ENCODE results near the gene RUNDC3A.

The RUNDC3A gene

DNA sequence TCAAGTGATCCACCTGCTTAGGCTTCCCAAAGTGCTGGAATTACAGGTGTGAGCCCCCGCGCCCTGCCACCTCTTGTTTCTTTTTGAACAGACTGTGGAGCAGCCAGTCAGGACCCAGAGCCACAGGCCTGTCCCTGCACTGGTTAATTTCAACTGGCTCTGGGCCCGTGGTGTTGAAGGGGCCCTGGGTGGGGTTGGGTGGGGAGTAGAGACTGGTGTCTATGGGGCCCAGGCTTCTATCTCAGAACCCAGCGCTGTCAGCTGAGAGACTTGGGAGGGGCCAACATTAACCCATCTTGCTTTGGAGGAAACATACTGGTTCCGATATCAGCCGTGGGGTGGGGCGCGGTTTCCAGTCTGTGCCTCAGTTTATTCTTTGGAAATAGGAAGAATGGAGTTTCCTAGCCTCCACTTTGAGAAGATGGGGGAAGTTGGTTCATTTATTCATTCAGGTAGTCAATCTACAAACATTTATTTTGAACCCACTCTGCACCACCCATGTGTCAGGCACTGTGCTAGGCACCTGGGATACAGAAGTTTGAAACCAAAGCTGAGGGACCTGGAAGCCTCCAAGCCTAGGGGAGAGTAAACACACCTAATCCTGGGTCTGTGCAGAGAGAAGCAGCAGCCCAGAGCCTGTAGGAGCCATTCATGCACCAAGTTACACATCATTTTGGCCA is 24.9 kb upstream of the RUNDC3A start:
- no peak for DNase-seq (ENCODE audit: low read depth)

GRCh38 chr17:44284024-44284400 is 24.4 kb upstream of the RUNDC3A start:
- DNase-seq (ENCODE audit: low read depth): no peak

- DNase-seq (ENCODE audit: low read depth): no peak
Observed at GRCh38 chr17:44287651-44288050, 20.8 kb upstream of the RUNDC3A start.

DNA sequence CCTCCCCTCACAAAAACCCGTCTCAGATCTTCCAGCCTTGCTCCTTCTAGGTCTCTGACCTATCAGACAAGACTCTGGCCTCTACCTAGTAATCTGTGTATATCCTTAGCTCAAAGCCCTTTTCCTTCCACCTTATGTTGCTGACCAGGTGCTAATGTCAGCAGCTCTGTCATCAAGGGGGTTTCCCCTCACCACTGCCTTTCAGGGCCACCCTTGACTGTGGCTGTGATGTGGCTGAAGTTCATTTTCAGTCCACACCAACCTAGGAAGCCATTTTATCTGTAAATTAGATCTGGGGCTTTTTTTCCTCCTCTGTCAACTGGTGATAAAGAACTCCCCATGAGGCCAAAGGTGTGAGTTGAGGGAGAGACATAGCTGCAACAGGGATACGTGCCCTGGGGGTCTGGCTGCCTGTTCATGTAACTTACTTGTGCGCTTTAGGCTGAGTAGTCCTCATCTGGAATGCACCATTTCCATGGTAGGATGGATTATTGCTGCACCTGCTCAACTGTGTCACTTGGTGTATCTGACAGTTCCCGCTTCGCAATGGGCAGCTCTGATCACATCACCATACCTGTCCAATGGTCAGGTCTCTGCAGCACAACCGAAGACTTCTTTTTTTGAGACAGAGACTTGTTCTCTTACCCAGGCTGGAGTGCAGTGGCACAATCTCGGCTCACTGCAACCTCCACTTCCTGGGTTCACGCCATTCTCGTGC is 14.7 kb upstream of the RUNDC3A start:
- DNase-seq (ENCODE audit: low read depth): no peak

GRCh38 chr17:44297975-44298374 is 10.4 kb upstream of the RUNDC3A start:
- no peak for DNase-seq (ENCODE audit: low read depth)

DNA sequence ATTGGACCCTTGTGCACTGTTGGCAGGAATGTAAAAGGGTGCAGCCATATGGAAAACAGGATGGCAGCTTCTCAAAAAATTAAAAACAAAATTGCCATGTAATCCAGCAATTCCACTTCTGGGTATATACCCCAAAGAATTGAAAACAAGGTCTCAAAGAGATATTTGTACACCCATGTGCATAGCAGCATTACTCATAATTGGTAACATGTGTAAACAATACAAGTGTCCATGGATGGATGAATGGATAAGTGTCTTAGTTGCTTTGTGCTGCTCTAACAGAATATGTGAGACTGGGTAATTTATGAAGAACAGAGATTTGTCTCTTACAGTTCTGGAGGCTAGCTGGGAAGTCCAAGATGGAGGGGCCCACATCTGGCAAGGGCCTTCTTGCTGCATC is 3.8 kb upstream of the RUNDC3A start:
- DNase-seq (ENCODE audit: low read depth): no peak

GRCh38 chr17:44307387-44308186 is 814 bp upstream of the RUNDC3A start:
- peak; percentile 54 for DNase-seq (ENCODE audit: low read depth)

DNA sequence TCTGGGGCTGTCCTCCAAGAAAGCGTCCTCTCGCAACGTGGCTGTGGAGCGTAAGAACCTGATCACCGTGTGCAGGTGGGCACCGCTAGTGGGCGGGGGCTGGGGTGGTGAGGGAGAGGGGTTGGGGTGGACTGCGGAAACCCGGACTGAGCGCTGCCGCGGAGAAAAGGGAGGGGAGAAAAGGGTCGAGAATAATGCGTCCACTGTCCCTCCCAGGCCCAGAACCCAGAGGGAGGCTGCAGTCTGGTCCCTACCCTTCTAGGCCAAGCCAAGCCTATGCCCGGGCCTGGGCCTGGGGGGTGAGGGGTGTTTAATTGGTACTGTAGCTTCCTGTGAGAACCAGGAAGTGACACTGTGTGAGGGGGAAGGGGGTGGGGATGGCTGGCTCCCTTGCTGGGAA is 464 bp downstream of the RUNDC3A start:
- DNase-seq (ENCODE audit: low read depth): no peak

- DNase-seq (ENCODE audit: low read depth): no peak
Observed at GRCh38 chr17:44309472-44309871, 1.1 kb downstream of the RUNDC3A start.

DNA sequence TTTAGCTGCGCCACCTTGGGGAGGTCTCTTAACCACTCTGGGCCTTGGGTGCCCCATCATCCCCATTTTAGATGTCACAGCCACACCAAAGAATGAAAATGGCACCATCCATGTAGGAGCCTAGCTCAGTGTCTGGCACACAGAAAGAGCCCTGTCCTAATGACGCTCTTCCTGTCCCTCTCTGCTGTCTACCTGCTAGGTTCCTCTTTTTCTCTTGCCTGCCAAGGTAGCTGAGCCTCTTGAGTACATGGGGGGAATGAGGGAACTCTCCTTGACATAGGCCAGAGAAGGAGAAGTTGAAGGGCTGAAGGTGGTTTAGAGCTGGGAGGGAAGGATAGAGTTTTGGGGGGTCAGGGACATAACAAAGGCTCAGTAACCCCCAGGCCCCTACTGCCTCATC is 1.8 kb downstream of the RUNDC3A start:
- no peak for DNase-seq (ENCODE audit: low read depth)

GRCh38 chr17:44310609-44311376 is 2.4 kb downstream of the RUNDC3A start:
- no peak for DNase-seq (ENCODE audit: low read depth)

DNA sequence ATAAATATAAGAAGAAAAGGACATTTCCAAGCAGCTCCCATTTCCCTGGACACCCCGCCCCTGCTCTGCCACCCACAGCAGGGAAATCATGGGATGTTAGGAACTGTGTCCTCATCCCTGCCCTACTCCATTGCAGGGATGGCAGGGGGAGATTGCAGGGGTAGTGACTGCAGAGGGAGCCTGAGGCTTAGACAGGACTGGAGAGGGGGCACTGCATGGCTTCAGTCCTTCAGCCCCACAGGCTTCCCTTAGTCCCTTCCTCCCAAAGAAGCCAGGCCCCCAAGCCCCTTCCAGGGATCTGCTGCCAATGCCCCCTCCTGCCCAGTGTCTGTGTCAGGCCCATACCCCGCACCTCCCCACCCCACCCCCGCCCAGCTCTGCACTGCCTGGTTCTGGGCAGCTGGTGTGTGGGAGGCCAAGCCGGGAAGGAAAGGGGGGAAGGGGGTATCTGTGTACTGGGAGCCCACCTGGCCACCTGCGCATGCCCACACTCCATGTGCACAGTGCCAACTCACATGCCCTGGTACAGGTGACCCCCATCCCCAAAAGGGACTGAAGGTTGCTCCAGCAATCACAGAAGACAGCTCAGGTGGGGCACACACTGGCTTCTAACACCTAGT is 3.3 kb downstream of the RUNDC3A start:
- no peak for DNase-seq (ENCODE audit: low read depth)

- DNase-seq (ENCODE audit: low read depth): no peak
Observed at GRCh38 chr17:44312396-44313104, 4.1 kb downstream of the RUNDC3A start.

DNA sequence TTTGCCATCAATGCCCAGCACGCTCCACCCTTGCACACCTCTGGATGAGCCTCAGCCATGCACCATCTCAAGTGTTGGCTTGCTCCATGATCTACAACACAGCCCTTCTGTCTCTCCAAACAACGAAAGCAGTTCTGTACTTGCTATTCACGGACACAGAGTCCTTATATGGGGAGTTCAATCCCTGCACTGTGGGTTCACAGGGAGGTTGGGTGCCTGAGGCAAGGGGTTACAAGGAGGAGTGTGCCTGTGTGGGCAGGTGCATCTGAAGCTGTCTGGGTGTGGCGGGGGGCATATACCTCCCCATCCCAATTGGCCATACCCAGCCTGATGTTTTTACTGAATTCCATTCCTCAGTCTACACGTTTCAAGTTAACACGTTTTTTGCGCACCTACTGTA is 5.6 kb downstream of the RUNDC3A start:
- no peak for DNase-seq (ENCODE audit: low read depth)

GRCh38 chr17:44314524-44314868 is 6.1 kb downstream of the RUNDC3A start:
- DNase-seq (ENCODE audit: low read depth): no peak

DNA sequence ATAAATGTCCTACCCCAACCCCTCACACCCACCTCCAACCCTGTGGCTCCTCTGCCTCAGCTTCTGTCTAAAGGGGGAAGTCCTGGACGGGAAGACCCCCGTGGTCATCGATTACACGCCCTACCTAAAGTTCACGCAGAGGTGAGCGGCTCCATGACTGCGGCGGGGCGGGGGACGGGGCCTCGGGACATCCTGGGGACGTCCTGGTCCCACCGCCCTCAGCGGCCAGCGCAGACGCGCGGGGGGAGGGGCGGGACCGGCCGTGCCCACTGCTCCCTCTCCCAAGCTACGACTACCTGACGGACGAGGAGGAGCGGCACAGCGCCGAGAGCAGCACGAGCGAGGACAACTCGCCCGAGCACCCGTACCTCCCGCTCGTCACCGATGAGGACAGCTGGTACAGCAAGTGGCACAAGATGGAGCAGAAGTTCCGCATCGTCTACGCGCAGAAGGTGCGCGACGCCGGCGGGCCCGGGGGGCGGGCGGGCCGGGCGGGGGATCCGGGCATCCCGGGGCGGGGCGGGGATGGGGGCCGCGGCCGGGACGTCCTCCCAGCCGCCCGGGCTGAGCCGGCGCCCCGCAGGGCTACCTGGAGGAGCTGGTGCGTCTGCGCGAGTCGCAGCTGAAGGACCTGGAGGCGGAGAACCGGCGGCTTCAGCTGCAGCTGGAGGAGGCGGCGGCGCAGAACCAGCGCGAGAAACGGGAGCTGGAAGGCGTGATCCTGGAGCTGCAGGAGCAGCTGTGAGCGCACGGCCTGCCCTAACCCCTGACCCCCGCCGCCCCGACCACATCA is 6.7 kb downstream of the RUNDC3A start:
- peak; percentile 28 for DNase-seq (ENCODE audit: low read depth)

GRCh38 chr17:44315760-44316731 is 7.6 kb downstream of the RUNDC3A start:
- no peak for DNase-seq (ENCODE audit: low read depth)

DNA sequence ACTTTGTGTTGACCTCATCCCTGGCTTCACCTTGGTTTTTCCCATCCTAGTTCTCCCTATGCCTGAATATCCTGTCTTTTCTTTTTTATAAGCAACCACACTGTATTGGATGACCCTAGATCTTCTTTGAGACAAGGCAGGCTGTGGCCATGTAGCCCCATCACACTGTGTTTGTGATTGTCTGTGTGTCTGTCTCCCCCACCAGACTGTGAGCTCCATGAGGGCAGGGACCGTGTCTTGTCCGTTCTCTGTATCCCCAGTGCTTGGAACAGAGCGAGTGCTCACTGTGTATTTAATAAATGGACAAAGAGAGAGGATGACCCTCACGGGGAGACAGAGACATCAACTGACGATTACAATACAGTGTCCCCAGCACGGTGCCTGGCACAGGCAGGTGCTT is 9.1 kb downstream of the RUNDC3A start:
- DNase-seq (ENCODE audit: low read depth): no peak

All from EH (cell line).